DND-41 (cell line): ENCODE data around the gene IER5.
A peak's percentile ranks its signal among the peaks of the same experiment; 100 is the strongest.

Experiments used
- ATAC-seq: fragments of 200-7000 bp; cut with Tn5 transposase; 3 replicates; pipeline ENCODE4 v1.9.1; 2021; ENCODE audit warnings: low read depth; ENCODE audit not compliant: insufficient read depth
- DNase-seq: peaks from one replicate; pipeline ENCODE4 v3.0.0-alpha.2; 2020
- H2AFZ ChIP-seq: 2 replicates; pipeline ENCODE4 v1.6.0; 2012; ENCODE audit warnings: low read depth, low read length
- H3K27ac ChIP-seq: 2 replicates; pipeline ENCODE4 v1.5.1; 2012; ENCODE audit warnings: low read length, inconsistent platforms
- H3K27me3 ChIP-seq: fragments of 200-600 bp; sonication (generic); 2 replicates; pipeline ENCODE4 v1.6.0; 2012; ENCODE audit warnings: low read length, mild to moderate bottlenecking, inconsistent platforms; ENCODE audit not compliant: insufficient read depth, poor library complexity
- H3K36me3 ChIP-seq: 2 replicates; pipeline ENCODE4 v1.5.1; 2012; ENCODE audit warnings: low read length, inconsistent platforms; ENCODE audit not compliant: insufficient read depth
- H3K4me1 ChIP-seq: 2 replicates; pipeline ENCODE4 v1.5.1; 2012; ENCODE audit warnings: mild to moderate bottlenecking, low read length; ENCODE audit not compliant: insufficient read depth
- H3K4me2 ChIP-seq: 2 replicates; pipeline ENCODE4 v1.6.0; 2012; ENCODE audit warnings: mild to moderate bottlenecking, moderate library complexity, low read length, inconsistent platforms; ENCODE audit not compliant: insufficient read depth
- H3K4me3 ChIP-seq, 2 experiments: fragments of 200-600 bp in 1 of 2; shearing (Covaris generic) in 1 of 2; 2 replicates each; pipeline ENCODE4 v1.5.1; 2012 to 2016; ENCODE audit warnings: inconsistent platforms in 2 of 2, low read length in 2 of 2, mild to moderate bottlenecking in 2 of 2, low read depth in 1 of 2, moderate library complexity in 1 of 2
- H3K79me2 ChIP-seq: 2 replicates; pipeline ENCODE4 v1.6.0; 2012; ENCODE audit warnings: low read length, inconsistent platforms; ENCODE audit not compliant: insufficient read depth
- H3K9ac ChIP-seq: 2 replicates; pipeline ENCODE4 v1.6.0; 2012; ENCODE audit warnings: low read depth, mild to moderate bottlenecking, inconsistent platforms, low read length, moderate library complexity
- H3K9me3 ChIP-seq: 2 replicates; pipeline ENCODE4 v1.5.1; 2012; ENCODE audit warnings: low read length, moderate library complexity, mild to moderate bottlenecking, inconsistent platforms; ENCODE audit not compliant: insufficient read depth, severe bottlenecking
- H4K20me1 ChIP-seq: 2 replicates; pipeline ENCODE4 v1.6.0; 2012; ENCODE audit warnings: low read length; ENCODE audit not compliant: insufficient read depth
- CTCF ChIP-seq: IDR thresholded peaks from 2 replicates; pipeline ENCODE4 v1.5.1; 2012; ENCODE audit warnings: borderline replicate concordance, low read length, moderate library complexity, mild to moderate bottlenecking; ENCODE audit not compliant: poor library complexity, severe bottlenecking; ENCODE audit errors: extremely low read depth
- EZH2 ChIP-seq: IDR thresholded peaks from 3 replicates; pipeline ENCODE4 v1.6.1; 2012; ENCODE audit warnings: borderline replicate concordance, low read depth, mild to moderate bottlenecking, moderate library complexity, low read length, inconsistent platforms; ENCODE audit not compliant: severe bottlenecking

IER5 gene

GRCh38 chr1:181099152-181100014 is 10.9 kb downstream of the IER5 start:
- no peaks in the 10 kb centered on the region for H4K20me1 ChIP-seq
- peak overlapping the region; percentile 49 for H2AFZ ChIP-seq
- ATAC-seq (peak; percentile 78), DNase-seq (peak; percentile 75)
- H3K4me1 ChIP-seq, result peaks cover 89% of the 10 kb centered on the region
- H3K4me2 ChIP-seq, result peak overlapping the region; percentile 57
- H3K27ac ChIP-seq, result peak overlapping the region; percentile 78
- H3K27me3 ChIP-seq, result no peaks in the 10 kb centered on the region
- H3K36me3 ChIP-seq, result 0 out of 2 replicates have a peak, but pooled peaks cover under 1% of the 10 kb centered on the region
- no peaks in the 10 kb centered on the region for H3K9me3 ChIP-seq
- peak overlapping the region; percentile 43 for H3K9ac ChIP-seq
- peaks cover 2% of the 10 kb centered on the region; the same call in 1 of the 2 replicates for H3K79me2 ChIP-seq
- peak overlapping the region in 1 of 2 experiments; percentile 25; a peak in 2 of 4 replicates for H3K4me3 ChIP-seq
- TF ChIP-seq CTCF, result no peak
- TF ChIP-seq EZH2, result no peak

GRCh38 chr1:181100015-181100905 is 11.8 kb downstream of the IER5 start:
- Histone ChIP-seq H3K9ac (peak overlapping the region; percentile 43), H3K79me2 (peaks cover 7% of the 10 kb centered on the region), H3K4me1 (peaks cover 94% of the 10 kb centered on the region), H3K9me3 (no peaks in the 10 kb centered on the region), H4K20me1 (no peaks in the 10 kb centered on the region), H3K27ac (peak overlapping the region; percentile 78), H3K4me3 (peak overlapping the region in 1 of 2 experiments; percentile 5; a peak in 1 of 4 replicates), H3K36me3 (no peaks in the 10 kb centered on the region), H2AFZ (peak overlapping the region; percentile 33; the same call in 1 of the 2 replicates), H3K27me3 (no peaks in the 10 kb centered on the region), H3K4me2 (peak overlapping the region; percentile 57)
- no peak for TF ChIP-seq EZH2
- TF ChIP-seq CTCF, result no peak
- ATAC-seq (no peak), DNase-seq (peak; percentile 53)

- Histone ChIP-seq H3K9ac (peak overlapping the region; percentile 43), H3K79me2 (peaks cover 7% of the 10 kb centered on the region), H2AFZ (no peak overlapping the region), H3K4me3 (peak overlapping the region in 1 of 2 experiments; percentile 5; a peak in 2 of 4 replicates), H3K27me3 (no peaks in the 10 kb centered on the region), H3K4me2 (peak overlapping the region; percentile 57), H4K20me1 (no peaks in the 10 kb centered on the region), H3K4me1 (peaks cover 96% of the 10 kb centered on the region), H3K36me3 (no peaks in the 10 kb centered on the region), H3K27ac (peak overlapping the region; percentile 78), H3K9me3 (no peaks in the 10 kb centered on the region)
- ATAC-seq (no peak), DNase-seq (no peak)
- no peak for TF ChIP-seq CTCF
These were observed 12.4 kb downstream of the IER5 start for GRCh38 chr1:181100934-181101333.
